ENCODE measurements around the gene OR8B3.

OR8B3 gene

GRCh38 chr11:124359566-124359965 is 39.3 kb downstream of the OR8B3 start:
- no peak for DNase-seq (ENCODE audit: low read depth in 2 of 2)

GRCh38 chr11:124346311-124346955 is 52.4 kb downstream of the OR8B3 start:
- no peak for DNase-seq (ENCODE audit: low read depth in 2 of 2)

Measured in stimulated activated CD4-positive, alpha-beta T cell treated with anti-CD3 and anti-CD28 coated beads, Interleukin-4, amount 100 ng/mL, for 48 hours (primary cell).